Nephron (organoid): ENCODE measurements around the gene OR9K2.

Experiments used
- H3K27ac Mint-ChIP-seq, 3 experiments: 2 replicates each; pipeline ENCODE4 v1.8.0; 2020; ENCODE audit warnings: mixed read lengths in 3 of 3, mild to moderate bottlenecking in 2 of 3, moderate library complexity in 1 of 3
- H3K27me3 Mint-ChIP-seq: 2 replicates; pipeline ENCODE4 v1.8.0; 2021; ENCODE audit warnings: low read depth, mild to moderate bottlenecking, moderate library complexity, mixed read lengths
- H3K36me3 Mint-ChIP-seq: 2 replicates; pipeline ENCODE4 v1.8.0; 2020; ENCODE audit warnings: low read depth, mixed read lengths
- H3K4me1 Mint-ChIP-seq: 2 replicates; pipeline ENCODE4 v1.8.0; 2020; ENCODE audit warnings: mixed read lengths
- H3K4me3 Mint-ChIP-seq, 3 experiments: 2 replicates each; pipeline ENCODE4 v1.8.0; 2020; ENCODE audit warnings: mild to moderate bottlenecking in 3 of 3, mixed read lengths in 3 of 3, moderate library complexity in 2 of 3
- H3K9me3 Mint-ChIP-seq: 2 replicates; pipeline ENCODE4 v1.8.0; 2020; ENCODE audit warnings: mixed read lengths
- CTCF ChIP-seq, 3 experiments: fragments of 200-600 bp; sonication (generic); IDR thresholded peaks; one replicate each; pipeline ENCODE4 v1.5.0; 2021; ENCODE audit warnings: antibody characterized with exemption in 3 of 3; ENCODE audit not compliant: unreplicated experiment in 3 of 3

The OR9K2 gene

GRCh38 chr12:55126106-55126505 is at the start of gene OR9K2:
OR9K2 (plus strand) TSS chr12:55126406; CDS start chr12:55129835, 3,429 bp downstream.
- H3K9me3 Mint-ChIP-seq, result peaks cover under 1% of the 10 kb centered on the region
- no peak within 1 kb of the TSS for H3K27ac Mint-ChIP-seq
- no peak within 1 kb of the TSS for H3K4me3 Mint-ChIP-seq
- no peaks in the 10 kb centered on the region for H3K4me1 Mint-ChIP-seq
- no peaks in the 10 kb centered on the region for H3K36me3 Mint-ChIP-seq
- no peak for TF ChIP-seq CTCF (IDR thresholded peaks at IDR 0.05; ENCODE audit: unreplicated experiment in 3 of 3)
- peaks cover 4% of the 10 kb centered on the region for H3K27me3 Mint-ChIP-seq

DNA sequence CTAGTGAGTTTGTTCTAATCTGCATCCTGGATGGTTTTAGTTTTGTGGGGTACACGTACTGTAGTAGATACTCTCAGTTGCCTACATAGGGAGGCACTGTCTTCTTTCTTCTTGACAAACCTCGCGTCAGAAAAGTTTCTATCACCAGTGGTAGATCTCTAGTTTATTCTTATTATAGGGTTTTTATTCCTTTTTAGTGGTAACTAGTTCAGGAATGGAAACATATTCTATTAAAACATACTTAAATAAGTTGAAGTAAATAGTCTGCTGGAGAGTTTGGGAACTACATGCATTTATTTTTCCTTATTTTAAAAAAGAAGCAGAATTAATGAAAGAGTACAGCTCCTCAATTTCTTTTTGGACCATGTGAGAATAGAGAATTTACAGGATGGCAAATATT is 33.6 kb upstream of the OR9K2 start:
- Mint-ChIP-seq H3K4me3 (no peak overlapping the region), H3K27ac (no peak overlapping the region), H3K27me3 (peaks cover 3% of the 10 kb centered on the region), H3K4me1 (no peaks in the 10 kb centered on the region), H3K36me3 (no peaks in the 10 kb centered on the region), H3K9me3 (peaks cover 3% of the 10 kb centered on the region)
- no peak for TF ChIP-seq CTCF (IDR thresholded peaks at IDR 0.05; ENCODE audit: unreplicated experiment in 3 of 3)

DNA sequence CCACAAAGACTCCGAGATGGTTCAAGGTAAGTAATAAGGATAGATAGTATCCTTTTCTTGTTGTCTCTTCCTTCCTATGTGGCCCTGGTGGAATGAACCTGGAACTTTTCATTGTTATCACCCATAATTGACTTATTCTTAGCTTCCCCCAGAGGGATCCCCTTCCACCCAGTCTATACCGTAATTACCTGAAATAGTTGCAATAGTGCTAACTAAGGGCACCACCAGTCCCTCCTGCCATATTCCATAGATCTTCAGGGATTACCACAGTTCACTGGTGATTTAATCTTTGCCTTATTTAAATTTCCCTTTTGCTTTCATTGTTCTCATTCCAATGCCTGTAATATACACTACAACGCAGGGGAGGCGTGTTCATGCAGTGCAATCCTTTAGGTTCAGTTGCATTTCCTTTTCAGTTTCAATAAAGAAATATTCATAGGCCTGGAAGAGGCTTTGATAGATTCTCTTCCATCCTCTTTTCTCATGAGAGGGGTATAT is 13.8 kb upstream of the OR9K2 start:
- no peak for TF ChIP-seq CTCF (IDR thresholded peaks at IDR 0.05; ENCODE audit: unreplicated experiment in 3 of 3)
- no peak overlapping the region for H3K4me3 Mint-ChIP-seq
- H3K4me1 Mint-ChIP-seq, result no peaks in the 10 kb centered on the region
- no peak overlapping the region for H3K27ac Mint-ChIP-seq
- H3K9me3 Mint-ChIP-seq, result no peaks in the 10 kb centered on the region
- no peaks in the 10 kb centered on the region for H3K36me3 Mint-ChIP-seq
- H3K27me3 Mint-ChIP-seq, result no peaks in the 10 kb centered on the region

- Mint-ChIP-seq H3K9me3 (peaks cover 2% of the 10 kb centered on the region), H3K36me3 (no peaks in the 10 kb centered on the region), H3K27ac (no peak overlapping the region), H3K27me3 (peaks cover 5% of the 10 kb centered on the region), H3K4me1 (no peaks in the 10 kb centered on the region), H3K4me3 (no peak overlapping the region)
- TF ChIP-seq CTCF (IDR thresholded peaks at IDR 0.05; ENCODE audit: unreplicated experiment in 3 of 3), result no peak
Measured at GRCh38 chr12:55116152-55116551, 10.1 kb upstream of the OR9K2 start.

GRCh38 chr12:55132816-55133215 is 6.6 kb downstream of the OR9K2 start:
- Mint-ChIP-seq H3K9me3 (no peaks in the 10 kb centered on the region), H3K27me3 (peaks cover 3% of the 10 kb centered on the region), H3K27ac (no peak overlapping the region), H3K36me3 (no peaks in the 10 kb centered on the region), H3K4me3 (no peak overlapping the region), H3K4me1 (no peaks in the 10 kb centered on the region)
- TF ChIP-seq CTCF (IDR thresholded peaks at IDR 0.05; ENCODE audit: unreplicated experiment in 3 of 3), result no peak
